ENCODE data around the gene C1orf21. TPM values are rescaled to one million over a fixed set of nuclear protein-coding genes. Genes with fewer than 3 reads are reported as not detected.

C1orf21 gene
- total and polyA plus RNA-seq, 2 donors (not counting 1 experiment from before 2014, with no cell fraction given), result 53.0 to 95.4 TPM

- Histone ChIP-seq H3K9me3 (ENCODE audit: control insufficient read depth, insufficient read depth, low read depth, low read length) (no peaks in the 10 kb centered on the region), H3K4me1 (ENCODE audit: control insufficient read depth, extremely low read depth, insufficient read depth, low read length) (peaks cover 2% of the 10 kb centered on the region), H4K20me1 (ENCODE audit: control insufficient read depth, extremely low read depth, insufficient read depth, low read length) (no peaks in the 10 kb centered on the region), H3K4me3 (replicated peaks in 1 of 4; ENCODE audit: control extremely low read depth in 1 of 4, insufficient read depth in 1 of 4, low read depth in 3 of 4, low read length in 4 of 4) (no peak overlapping the region), H3K27me3 (ENCODE audit: control insufficient read depth, insufficient read depth, low read length) (no peaks in the 10 kb centered on the region), H3K27ac (ENCODE audit: insufficient read depth, low read length) (no peak overlapping the region), H3K36me3 (ENCODE audit: control insufficient read depth, insufficient read depth, low read length) (no peaks in the 10 kb centered on the region), H2AFZ (ENCODE audit: low read length) (no peak overlapping the region), H3K79me2 (ENCODE audit: control insufficient read depth, insufficient read depth, low read length) (peaks cover 8% of the 10 kb centered on the region), H3K4me2 (ENCODE audit: extremely low read depth, insufficient read depth, low read length) (no peak overlapping the region), H3K9ac (ENCODE audit: insufficient read depth, low read length) (no peak overlapping the region)
- TF ChIP-seq CTCF (conservative IDR thresholded peaks at IDR 0.05 in 1 of 2, IDR thresholded peaks at IDR 0.05 in 1 of 2; ENCODE audit: low read depth in 1 of 2, low read length in 2 of 2), result no peak
- no peak for TF ChIP-seq EZH2 (IDR thresholded peaks at IDR 0.05; ENCODE audit: low read length, missing control alignments)
- no peak for DNase-seq (ENCODE audit: low read depth in 2 of 2)
Observed at GRCh38 chr1:184463680-184464079, 76.9 kb downstream of the C1orf21 start.

GRCh38 chr1:184464757-184465156 lies 77.9 kb downstream of the C1orf21 start:
- Histone ChIP-seq H3K4me1 (ENCODE audit: control insufficient read depth, extremely low read depth, insufficient read depth, low read length) (peaks cover 2% of the 10 kb centered on the region), H3K9ac (ENCODE audit: insufficient read depth, low read length) (no peak overlapping the region), H4K20me1 (ENCODE audit: control insufficient read depth, extremely low read depth, insufficient read depth, low read length) (no peaks in the 10 kb centered on the region), H3K9me3 (ENCODE audit: control insufficient read depth, insufficient read depth, low read depth, low read length) (no peaks in the 10 kb centered on the region), H3K36me3 (ENCODE audit: control insufficient read depth, insufficient read depth, low read length) (no peaks in the 10 kb centered on the region), H3K4me3 (replicated peaks in 1 of 4; ENCODE audit: control extremely low read depth in 1 of 4, insufficient read depth in 1 of 4, low read depth in 3 of 4, low read length in 4 of 4) (no peak overlapping the region), H3K27ac (ENCODE audit: insufficient read depth, low read length) (no peak overlapping the region), H2AFZ (ENCODE audit: low read length) (no peak overlapping the region), H3K4me2 (ENCODE audit: extremely low read depth, insufficient read depth, low read length) (no peak overlapping the region), H3K27me3 (ENCODE audit: control insufficient read depth, insufficient read depth, low read length) (no peaks in the 10 kb centered on the region), H3K79me2 (ENCODE audit: control insufficient read depth, insufficient read depth, low read length) (peaks cover 8% of the 10 kb centered on the region)
- no peak for DNase-seq (ENCODE audit: low read depth in 2 of 2)
- TF ChIP-seq CTCF (conservative IDR thresholded peaks at IDR 0.05 in 1 of 2, IDR thresholded peaks at IDR 0.05 in 1 of 2; ENCODE audit: low read depth in 1 of 2, low read length in 2 of 2) (no peak), EZH2 (IDR thresholded peaks at IDR 0.05; ENCODE audit: low read length, missing control alignments) (no peak)

DNA sequence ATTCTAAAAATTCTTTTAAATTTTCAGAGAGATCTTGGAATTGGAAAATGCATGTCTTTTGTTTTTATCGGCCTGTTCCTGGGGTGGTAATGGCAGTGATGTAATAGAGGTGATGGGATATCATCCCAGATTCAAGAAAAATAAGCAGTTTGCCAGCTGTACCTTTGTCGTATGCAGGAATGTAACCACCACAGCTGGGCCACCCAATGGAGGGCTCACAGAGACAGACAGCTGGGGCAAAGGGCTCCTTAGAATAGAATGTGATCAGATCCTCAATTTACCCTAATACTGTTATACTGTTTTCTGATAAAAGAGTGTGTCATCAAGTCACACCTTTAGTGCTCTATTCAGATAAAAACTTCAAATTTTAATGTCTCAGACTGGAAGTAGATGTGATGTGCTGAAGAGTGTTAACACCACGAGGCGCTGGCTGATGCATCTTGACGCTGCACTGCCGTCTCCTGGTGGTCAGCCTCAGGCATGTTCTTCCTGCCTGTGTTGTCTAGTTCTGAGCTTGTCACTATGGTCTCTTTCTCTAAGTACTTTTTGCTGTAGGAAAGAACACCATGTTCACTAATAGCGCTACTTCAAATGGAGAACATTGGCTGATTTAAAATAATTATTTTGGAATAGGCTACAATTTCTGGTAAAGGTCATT lies 78.8 kb downstream of the C1orf21 start:
- H4K20me1 ChIP-seq (ENCODE audit: control insufficient read depth, extremely low read depth, insufficient read depth, low read length), result no peaks in the 10 kb centered on the region
- H3K36me3 ChIP-seq (ENCODE audit: control insufficient read depth, insufficient read depth, low read length), result no peaks in the 10 kb centered on the region
- no peaks in the 10 kb centered on the region for H3K27me3 ChIP-seq (ENCODE audit: control insufficient read depth, insufficient read depth, low read length)
- H3K79me2 ChIP-seq (ENCODE audit: control insufficient read depth, insufficient read depth, low read length), result peaks cover 8% of the 10 kb centered on the region
- no peaks in the 10 kb centered on the region for H3K9me3 ChIP-seq (ENCODE audit: control insufficient read depth, insufficient read depth, low read depth, low read length)
- DNase-seq (ENCODE audit: low read depth in 2 of 2), result no peak
- H3K9ac ChIP-seq (ENCODE audit: insufficient read depth, low read length), result no peak overlapping the region
- H3K4me1 ChIP-seq (ENCODE audit: control insufficient read depth, extremely low read depth, insufficient read depth, low read length), result peaks cover 2% of the 10 kb centered on the region
- no peak overlapping the region for H3K4me2 ChIP-seq (ENCODE audit: extremely low read depth, insufficient read depth, low read length)
- no peak overlapping the region for H3K27ac ChIP-seq (ENCODE audit: insufficient read depth, low read length)
- no peak overlapping the region for H2AFZ ChIP-seq (ENCODE audit: low read length)
- TF ChIP-seq EZH2 (IDR thresholded peaks at IDR 0.05; ENCODE audit: low read length, missing control alignments) (no peak), CTCF (conservative IDR thresholded peaks at IDR 0.05 in 1 of 2, IDR thresholded peaks at IDR 0.05 in 1 of 2; ENCODE audit: low read depth in 1 of 2, low read length in 2 of 2) (peak in 1 of 2 donors; percentile 33)
- no peak overlapping the region for H3K4me3 ChIP-seq (replicated peaks in 1 of 4; ENCODE audit: control extremely low read depth in 1 of 4, insufficient read depth in 1 of 4, low read depth in 3 of 4, low read length in 4 of 4)

All from fibroblast of lung (primary cell).